Right cardiac atrium (tissue), 5 donors: Measurements from ENCODE around the gene WDR90. TPM values are rescaled to one million over a fixed set of nuclear protein-coding genes. Genes with fewer than 3 reads are reported as not detected.
A peak's percentile ranks its signal among the peaks of the same experiment; 100 is the strongest.

Source experiments
- ATAC-seq, 2 donors: fragments of 200-7000 bp; cut with Tn5 transposase; one replicate each; pipeline versions ENCODE4 v1.8.0 to v1.9.1; 2020; ENCODE audit warnings: moderate library complexity in 2 of 2, mild to moderate bottlenecking in 1 of 2
- DNase-seq, 3 donors: peaks; one replicate each; pipeline ENCODE4 v3.0.0-alpha.2; 2020
- H3K27ac ChIP-seq: one replicate; pipeline ENCODE4 v1.5.1; 2013; ENCODE audit warnings: mild to moderate bottlenecking, low read length, control low read depth, moderate library complexity
- H3K27me3 ChIP-seq: one replicate; pipeline ENCODE4 v1.6.1; 2013; ENCODE audit not compliant: control insufficient read depth, insufficient read depth
- H3K4me1 ChIP-seq: one replicate; pipeline ENCODE4 v1.6.1; 2013; ENCODE audit warnings: low read length; ENCODE audit not compliant: control insufficient read depth, insufficient read depth
- H3K4me3 ChIP-seq: one replicate; pipeline ENCODE4 v1.5.1; 2013; ENCODE audit warnings: low read length, control low read depth
- H3K9me3 ChIP-seq: one replicate; pipeline ENCODE4 v1.6.1; 2013; ENCODE audit warnings: low read length; ENCODE audit not compliant: control insufficient read depth
- WGBS: extraction: QIAGEN DNeasy Blood & Tissue Kit; methylation state at CpG from one replicate; pipeline ENCODE4 v1.1.7; 2013; 5-methylcytosine and 5-hydroxymethylcytosine counted together
- intact Hi-C, 4 donors: fragments of 100-400 bp; cut with DNase I; formaldehyde crosslinking; loops; one replicate each; pipeline versions ENCODE4 v1.11.0 to v1.14.0; 2022 to 2023
- polyA plus RNA-seq: library from polyadenylated mRNA; stranded (reverse); fragments of 200-250 nt; gene quantifications from one replicate; pipeline ENCODE4 v1.2.3, GENCODE V29; 2013
- total RNA-seq, 4 donors: library from RNA; stranded (reverse); fragmentation: NEBNext Ultra II Directional; extraction: Animal tissue kit (Norgen Biotek cat#: 25700); gene quantifications; one replicate each; pipeline ENCODE4 v1.2.1, GENCODE V29; 2021
- donor health status: healthy with polysubstance abuse.
- donor health status: DM: no; HTN: yes; CAD: no.
- donor health status: DM: no; HTN: no; CAD: no.
- donor health status: DM: no; HTN: yes; CAD: no; lungs with severe emphysema.
- donor health status: DM: yes; HTN: yes; CAD: no.

WDR90 gene
- total and polyA plus RNA-seq, 5 donors, result 8.1 to 13.7 (median 11.9) TPM

DNA sequence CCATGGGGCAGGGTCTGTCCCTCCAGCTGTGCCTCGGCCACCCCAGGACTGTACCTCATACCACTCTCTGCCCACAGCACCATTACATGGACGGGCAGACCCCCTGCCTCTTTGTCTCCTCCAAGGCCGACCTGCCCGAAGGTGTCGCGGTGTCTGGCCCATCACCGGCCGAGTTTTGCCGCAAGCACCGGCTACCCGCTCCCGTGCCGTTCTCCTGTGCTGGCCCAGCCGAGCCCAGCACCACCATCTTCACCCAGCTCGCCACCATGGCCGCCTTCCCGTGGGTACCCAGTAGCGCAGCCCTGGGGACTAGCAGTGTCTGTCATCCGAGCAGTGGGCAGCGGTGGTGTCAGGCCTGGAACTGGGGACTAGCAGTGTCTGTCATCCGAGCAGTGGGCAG, 23.7 kb downstream of the WDR90 start:
- Histone ChIP-seq H3K27me3 (no peaks in the 10 kb centered on the region), H3K4me3 (no peak overlapping the region), H3K27ac (no peak overlapping the region), H3K9me3 (no peaks in the 10 kb centered on the region), H3K4me1 (peaks cover 3% of the 10 kb centered on the region)
- WGBS, result 94% methylated on average over 21 of the region's 21 CpGs
- ATAC-seq (no peak), DNase-seq (no peak)
- intact Hi-C loops, result no loop called here

GRCh38 chr16:673399-673991, 24.3 kb downstream of the WDR90 start:
- intact Hi-C loops, result no loop called here
- Histone ChIP-seq H3K27me3 (no peaks in the 10 kb centered on the region), H3K4me3 (no peak overlapping the region), H3K4me1 (peaks cover 3% of the 10 kb centered on the region), H3K27ac (no peak overlapping the region), H3K9me3 (no peaks in the 10 kb centered on the region)
- WGBS, result 90% methylated on average over 18 of the region's 18 CpGs
- no peak for ATAC-seq
- no peak for DNase-seq

GRCh38 chr16:674214-674881, 25.2 kb downstream of the WDR90 start:
- Histone ChIP-seq H3K27ac (no peak overlapping the region), H3K4me3 (no peak overlapping the region), H3K9me3 (no peaks in the 10 kb centered on the region), H3K4me1 (no peaks in the 10 kb centered on the region), H3K27me3 (no peaks in the 10 kb centered on the region)
- ATAC-seq, result no peak
- intact Hi-C loops, result no loop called here
- DNase-seq, result no peak
- WGBS, result 71% methylated on average over 22 of the region's 22 CpGs

DNA sequence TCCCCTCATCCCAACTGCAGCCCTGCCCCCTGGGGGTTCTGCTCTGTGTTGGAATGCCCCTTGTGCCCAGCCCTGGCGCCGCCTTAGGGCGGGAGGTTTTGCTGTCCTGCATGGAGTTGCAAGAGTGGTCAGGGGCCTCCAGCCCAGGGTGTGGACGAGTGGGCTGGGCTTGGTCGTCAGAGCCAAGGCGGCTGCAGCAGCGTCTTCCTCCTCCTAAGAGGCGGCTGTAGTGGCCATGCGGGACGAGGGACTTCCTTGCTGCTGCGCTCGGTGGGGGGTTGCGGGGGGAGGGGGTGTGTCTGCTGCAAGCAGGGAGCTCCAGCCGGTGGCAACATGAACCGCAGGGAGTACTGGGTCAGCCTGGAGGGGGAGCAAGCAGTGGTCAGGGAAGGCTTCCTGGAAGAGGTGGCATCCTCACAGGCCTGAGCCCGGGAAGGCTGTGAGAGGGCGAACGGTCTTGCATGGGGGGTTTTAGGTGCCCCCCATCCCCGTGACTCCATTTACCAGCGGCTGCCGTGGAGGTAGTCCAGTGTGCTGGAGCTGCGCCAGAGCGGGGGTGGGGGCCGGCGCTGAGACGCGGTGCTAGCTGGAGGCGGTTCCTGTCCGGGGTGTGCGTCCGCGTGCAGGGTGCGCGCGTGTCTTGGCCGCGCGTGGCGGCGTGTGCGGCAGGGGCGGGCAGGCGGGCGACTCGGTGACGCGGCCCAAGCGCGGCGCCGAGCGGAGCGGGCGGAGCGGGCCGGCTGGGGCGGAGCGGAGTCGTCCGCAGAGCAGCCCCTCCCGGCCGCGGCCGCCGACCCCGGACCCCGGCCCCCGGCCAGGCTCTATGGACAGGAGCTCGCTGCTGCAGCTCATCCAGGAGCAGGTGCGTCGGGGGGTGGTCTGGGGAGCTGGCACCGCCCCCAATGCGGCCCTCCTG, 26.1 kb downstream of the WDR90 start, which contains the start of gene RHBDL1:
Gene RHBDL1, plus strand, starts transcription at position 704 of the 916 bp plus-strand sequence. Its CDS starts 120 bp downstream, at position 824.
- intact Hi-C loops, result no loop called here
- 2% methylated on average over 73 of the region's 73 CpGs for WGBS
- ATAC-seq (no peak), DNase-seq (peak in 1 of 3 donors; percentile 83)
- Histone ChIP-seq H3K4me1 (no peaks in the 10 kb centered on the region), H3K9me3 (no peaks in the 10 kb centered on the region), H3K27ac (no peak within 1 kb of the TSS), H3K27me3 (no peaks in the 10 kb centered on the region), H3K4me3 (peak within 1 kb of the TSS; percentile 22)

- H3K4me3 ChIP-seq, result peak overlapping the region; percentile 22
- H3K4me1 ChIP-seq, result peaks cover under 1% of the 10 kb centered on the region
- no peak for ATAC-seq
- 42% methylated on average over 25 of the region's 25 CpGs for WGBS
- H3K9me3 ChIP-seq, result no peaks in the 10 kb centered on the region
- no peaks in the 10 kb centered on the region for H3K27me3 ChIP-seq
- DNase-seq, result no peak
- intact Hi-C loops, result no loop called here
- H3K27ac ChIP-seq, result no peak overlapping the region
Observed at GRCh38 chr16:675884-676564, 26.9 kb downstream of the WDR90 start.

DNA sequence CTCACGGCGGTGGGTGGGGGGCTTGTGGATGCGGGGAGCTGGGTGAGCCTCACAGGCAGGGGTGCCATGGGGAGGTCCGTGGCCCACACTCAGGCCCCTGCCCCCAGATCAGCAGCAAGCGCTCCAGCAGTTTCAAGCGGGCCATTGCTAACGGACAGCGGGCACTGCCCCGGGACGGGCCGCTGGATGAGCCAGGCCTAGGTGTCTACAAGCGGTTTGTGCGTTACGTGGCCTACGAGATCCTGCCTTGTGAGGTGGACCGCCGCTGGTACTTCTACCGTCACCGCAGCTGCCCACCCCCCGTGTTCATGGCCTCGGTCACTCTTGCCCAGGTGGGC, 27.4 kb downstream of the WDR90 start:
- no peak overlapping the region for H3K4me3 ChIP-seq
- WGBS, result 90% methylated on average over 21 of the region's 21 CpGs
- no peak for ATAC-seq
- H3K9me3 ChIP-seq, result no peaks in the 10 kb centered on the region
- H3K4me1 ChIP-seq, result peaks cover 5% of the 10 kb centered on the region
- intact Hi-C loops, result no loop called here
- H3K27me3 ChIP-seq, result no peaks in the 10 kb centered on the region
- no peak overlapping the region for H3K27ac ChIP-seq
- no peak for DNase-seq

GRCh38 chr16:676913-677312, 27.7 kb downstream of the WDR90 start:
- no peak overlapping the region for H3K4me3 ChIP-seq
- intact Hi-C loops, result no loop called here
- no peak for DNase-seq
- WGBS, result 67% methylated on average over 23 of the region's 23 CpGs
- ATAC-seq, result no peak
- H3K27me3 ChIP-seq, result no peaks in the 10 kb centered on the region
- no peak overlapping the region for H3K27ac ChIP-seq
- no peaks in the 10 kb centered on the region for H3K9me3 ChIP-seq
- peaks cover 7% of the 10 kb centered on the region for H3K4me1 ChIP-seq

GRCh38 chr16:677316-678190, 28.4 kb downstream of the WDR90 start:
- Histone ChIP-seq H3K27ac (no peak overlapping the region), H3K9me3 (no peaks in the 10 kb centered on the region), H3K27me3 (no peaks in the 10 kb centered on the region), H3K4me3 (no peak overlapping the region), H3K4me1 (peaks cover 7% of the 10 kb centered on the region)
- ATAC-seq (no peak), DNase-seq (no peak)
- 56% methylated on average over 57 of the region's 57 CpGs for WGBS
- intact Hi-C loops, result no loop called here

- H3K4me1 ChIP-seq, result peaks cover 7% of the 10 kb centered on the region
- no peak for ATAC-seq
- DNase-seq, result no peak
- no peak overlapping the region for H3K4me3 ChIP-seq
- H3K27me3 ChIP-seq, result no peaks in the 10 kb centered on the region
- H3K27ac ChIP-seq, result no peak overlapping the region
- intact Hi-C loops, result no loop called here
- no peaks in the 10 kb centered on the region for H3K9me3 ChIP-seq
- WGBS, result 80% methylated on average over 21 of the region's 21 CpGs
Observed at GRCh38 chr16:678209-678857, 29.2 kb downstream of the WDR90 start.
